NCI-H524 (cell line): ENCODE data around the gene SLC25A33.
"Not testable (repeated sequence)": the region's sequence is repeated elsewhere in the genome, so short reads cannot be mapped to it uniquely, and the experiment has no call there.

Source experiments
- DNase-seq, 2 experiments: peaks; one replicate each; lab custom pipeline; 2025; lab: John Stamatoyannopoulos, UW

Gene SLC25A33

GRCh38 chr1:9621032-9621431 lies 81.8 kb downstream of the SLC25A33 start:
- DNase-seq = no peak

- DNase-seq = no peak
Observed at GRCh38 chr1:9624081-9624480, 84.8 kb downstream of the SLC25A33 start.

- DNase-seq = not testable (repeated sequence)
Observed at GRCh38 chr1:9625030-9625429, 85.8 kb downstream of the SLC25A33 start.

- peak in 1 of 2 experiments; percentile 3 for DNase-seq
Observed at GRCh38 chr1:9626201-9626608, 86.9 kb downstream of the SLC25A33 start.

GRCh38 chr1:9628541-9629444 lies 89.5 kb downstream of the SLC25A33 start:
- DNase-seq = no peak

- no peak for DNase-seq
Observed at GRCh38 chr1:9629445-9630201, 90.4 kb downstream of the SLC25A33 start.

GRCh38 chr1:9630331-9631111 lies 91.3 kb downstream of the SLC25A33 start:
- DNase-seq = no peak

- no peak for DNase-seq
Observed at GRCh38 chr1:9631613-9632012, 92.3 kb downstream of the SLC25A33 start.

GRCh38 chr1:9633493-9633892 lies 94.2 kb downstream of the SLC25A33 start:
- DNase-seq = no peak

GRCh38 chr1:9634582-9634981 lies 95.3 kb downstream of the SLC25A33 start:
- DNase-seq = no peak
